Stomach (tissue), 9 donors: ENCODE data around the gene CEMIP. TPM values are rescaled to one million over a fixed set of nuclear protein-coding genes. Genes with fewer than 3 reads are reported as not detected.

ENCODE experiments used
- DNase-seq, 2 donors: peaks; one replicate each; pipeline versions ENCODE4 v3.0.0 to v3.0.0-alpha.2; 2013 to 2019
- H3K27ac ChIP-seq, 5 donors: fragments of 200-600 bp in 4 of 5; sonication (generic) in 4 of 5; one replicate each; pipeline ENCODE4 v1.5.1; 2013 to 2019; ENCODE audit warnings: mild to moderate bottlenecking in 1 of 5, moderate library complexity in 1 of 5
- H3K27me3 ChIP-seq, 3 donors: fragments of 200-600 bp; sonication (generic); one replicate each; pipeline ENCODE4 v1.5.1; 2017 to 2019; ENCODE audit warnings: mixed run types in 1 of 3
- H3K36me3 ChIP-seq, 4 donors: fragments of 200-600 bp; sonication (generic); 1 replicate in 3 of 4; 2 replicates in 1 of 4; pipeline ENCODE4 v1.5.1; 2016 to 2019
- H3K4me1 ChIP-seq, 4 donors: fragments of 200-600 bp; sonication (generic); one replicate each; pipeline ENCODE4 v1.5.1; 2016 to 2019
- H3K4me3 ChIP-seq, 4 donors: fragments of 200-600 bp; sonication (generic) in 3 of 4; one replicate each; pipeline ENCODE4 v1.5.1; 2016 to 2019; ENCODE audit warnings: mild to moderate bottlenecking in 1 of 4
- H3K9me3 ChIP-seq, 4 donors: fragments of 200-600 bp; sonication (generic); one replicate each; pipeline ENCODE4 v1.5.1; 2016 to 2019
- EP300 ChIP-seq: sonication (generic); formaldehyde crosslinking; IDR thresholded peaks from one replicate; pipeline ENCODE4 v1.6.1; 2017; ENCODE audit warnings: antibody characterized with exemption
- POLR2A ChIP-seq, 4 donors: fragments of 450-650 bp; IDR thresholded peaks; one replicate each; pipeline ENCODE4 v1.6.1; 2016; ENCODE audit warnings: antibody characterized with exemption in 4 of 4, control low read depth in 2 of 4, mild to moderate bottlenecking in 1 of 4, moderate library complexity in 1 of 4
- POLR2AphosphoS5 ChIP-seq, 3 donors: sonication (generic); formaldehyde crosslinking; IDR thresholded peaks; one replicate each; pipeline ENCODE4 v1.6.1; 2016; ENCODE audit warnings: antibody characterized with exemption in 3 of 3
- WGBS, 5 donors: extraction: QIAGEN DNeasy Blood & Tissue Kit in 3 of 5; methylation state at CpG; one replicate each; pipeline versions ENCODE4 v1.1.5 to v1.1.7; 2013 to 2018; 5-methylcytosine and 5-hydroxymethylcytosine counted together
- intact Hi-C: fragments of 100-400 bp; cut with DNase I; formaldehyde crosslinking; loops from one replicate; pipeline ENCODE4 v1.15.1; 2023; ENCODE audit warnings: low total_unique reads
- polyA plus RNA-seq, 3 donors: library from polyadenylated mRNA; stranded (reverse); fragments of 200-250 nt; gene quantifications; one replicate each; pipeline ENCODE4 v1.2.3, GENCODE V29; 2013
- total RNA-seq, 5 donors: library from RNA; depleted of rRNA; stranded (reverse); fragments of >200 nt; gene quantifications; one replicate each; pipeline versions ENCODE4 v1.1.0 to v1.2.3, GENCODE V29; 2014 to 2016
- TF ChIP-seq, protein P1 (sequence below), 7 experiments: fragments of 450-650 bp in 4 of 7; fragments of 200-600 bp in 3 of 7; sonication (generic) in 3 of 7; IDR thresholded peaks; one replicate each; pipeline ENCODE4 v1.5.1; 2016 to 2019; ENCODE audit warnings: antibody characterized with exemption in 7 of 7, control low read depth in 2 of 7, mild to moderate bottlenecking in 1 of 7
- donor health status: healthy with polysubstance abuse.
- donor health status: Bipolar disorder and iron deficiency.
- donor health status: healthy.

The CEMIP gene
- total and polyA plus RNA-seq, 8 donors, result 0.53 to 2.6 (median 1.4) TPM; not detected in 4

DNA sequence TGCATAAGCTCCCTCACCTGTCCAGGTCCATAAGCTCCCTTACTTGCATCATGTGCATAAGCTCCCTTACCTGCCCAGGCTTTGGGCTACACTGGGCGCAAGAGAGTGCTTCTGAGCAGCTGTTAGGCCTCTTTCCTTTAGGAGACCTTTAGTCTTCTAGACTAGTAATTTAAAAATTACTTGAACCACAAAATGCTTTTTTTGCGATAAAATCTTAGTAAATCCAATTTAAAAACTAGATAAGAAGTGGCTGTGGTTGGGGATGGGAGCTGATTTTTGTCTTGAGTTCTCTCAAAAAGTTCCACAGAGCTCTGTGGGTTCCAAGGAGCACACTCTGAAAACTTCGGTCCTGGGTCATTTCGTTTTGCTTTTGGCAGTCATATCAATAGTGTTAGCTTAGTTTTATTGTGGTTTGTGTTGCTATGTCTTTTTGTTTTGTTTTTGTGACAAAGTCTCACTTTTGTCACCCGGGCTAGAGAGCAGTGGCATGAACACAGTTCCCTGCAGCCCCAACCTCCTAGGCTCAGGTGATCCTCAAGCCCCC lies 6.7 kb downstream of the CEMIP start:
- Histone ChIP-seq H3K9me3 (no peaks in the 10 kb centered on the region), H3K4me1 (peaks cover 0 to 1% (median 0%) of the 10 kb centered on the region in 4 donors), H3K4me3 (no peak overlapping the region), H3K27me3 (peaks cover 0 to 54% (median 3%) of the 10 kb centered on the region in 3 donors), H3K36me3 (no peaks in the 10 kb centered on the region), H3K27ac (no peak overlapping the region)
- intact Hi-C loops, result loop anchor here (10.0 kb wide), 1 partner anchor 179 kb away; no protein-coding TSS in a partner anchor
- 87 to 92% (median 89%) methylated on average over 5 of the region's 5 CpGs for whole genome bisulfite sequencing, 5 donors
- TF ChIP-seq, protein P1, sequence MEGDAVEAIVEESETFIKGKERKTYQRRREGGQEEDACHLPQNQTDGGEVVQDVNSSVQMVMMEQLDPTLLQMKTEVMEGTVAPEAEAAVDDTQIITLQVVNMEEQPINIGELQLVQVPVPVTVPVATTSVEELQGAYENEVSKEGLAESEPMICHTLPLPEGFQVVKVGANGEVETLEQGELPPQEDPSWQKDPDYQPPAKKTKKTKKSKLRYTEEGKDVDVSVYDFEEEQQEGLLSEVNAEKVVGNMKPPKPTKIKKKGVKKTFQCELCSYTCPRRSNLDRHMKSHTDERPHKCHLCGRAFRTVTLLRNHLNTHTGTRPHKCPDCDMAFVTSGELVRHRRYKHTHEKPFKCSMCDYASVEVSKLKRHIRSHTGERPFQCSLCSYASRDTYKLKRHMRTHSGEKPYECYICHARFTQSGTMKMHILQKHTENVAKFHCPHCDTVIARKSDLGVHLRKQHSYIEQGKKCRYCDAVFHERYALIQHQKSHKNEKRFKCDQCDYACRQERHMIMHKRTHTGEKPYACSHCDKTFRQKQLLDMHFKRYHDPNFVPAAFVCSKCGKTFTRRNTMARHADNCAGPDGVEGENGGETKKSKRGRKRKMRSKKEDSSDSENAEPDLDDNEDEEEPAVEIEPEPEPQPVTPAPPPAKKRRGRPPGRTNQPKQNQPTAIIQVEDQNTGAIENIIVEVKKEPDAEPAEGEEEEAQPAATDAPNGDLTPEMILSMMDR (IDR thresholded peaks at IDR 0.05), result no peak
- TF ChIP-seq POLR2AphosphoS5 (IDR thresholded peaks at IDR 0.05), result no peak
- DNase-seq, result no peak

DNA sequence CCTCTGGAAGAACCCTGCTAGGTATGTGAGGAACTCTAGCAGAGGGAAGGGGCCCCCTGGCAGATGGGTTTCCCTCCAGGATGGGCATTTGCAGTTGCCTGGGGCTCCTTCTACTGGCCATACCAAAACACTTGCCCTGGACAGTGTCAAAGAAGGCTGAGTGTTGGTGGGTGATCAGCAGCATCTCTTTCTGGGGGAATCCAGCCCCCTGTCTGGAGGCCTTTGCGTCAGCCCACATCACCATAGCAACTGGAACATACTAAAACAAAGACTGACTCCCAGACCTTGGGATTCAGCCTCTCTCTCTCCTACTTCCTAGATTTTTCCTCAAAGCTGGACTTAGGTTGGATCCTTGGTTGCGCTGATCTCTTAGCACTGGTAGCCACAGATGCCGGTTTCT lies 8.1 kb downstream of the CEMIP start:
- H3K4me3 ChIP-seq, result no peak overlapping the region
- no peak overlapping the region for H3K27ac ChIP-seq
- TF ChIP-seq EP300 (no peak), POLR2AphosphoS5 (IDR thresholded peaks at IDR 0.05) (no peak), POLR2A (IDR thresholded peaks at IDR 0.05) (no peak)
- TF ChIP-seq, protein P1 (IDR thresholded peaks at IDR 0.05), result no peak
- H3K4me1 ChIP-seq, result no peaks in the 10 kb centered on the region
- H3K27me3 ChIP-seq, result peaks cover 0 to 40% (median 0%) of the 10 kb centered on the region in 3 donors
- no peaks in the 10 kb centered on the region for H3K9me3 ChIP-seq
- no peak for DNase-seq
- H3K36me3 ChIP-seq, result no peaks in the 10 kb centered on the region
- WGBS, 5 donors, result 89 to 95% (median 92%) methylated on average over 2 to 3 of the region's 3 CpGs
- intact Hi-C loops, result loop anchor here (10.0 kb wide), 1 partner anchor 177 kb away; no protein-coding TSS in a partner anchor

DNA sequence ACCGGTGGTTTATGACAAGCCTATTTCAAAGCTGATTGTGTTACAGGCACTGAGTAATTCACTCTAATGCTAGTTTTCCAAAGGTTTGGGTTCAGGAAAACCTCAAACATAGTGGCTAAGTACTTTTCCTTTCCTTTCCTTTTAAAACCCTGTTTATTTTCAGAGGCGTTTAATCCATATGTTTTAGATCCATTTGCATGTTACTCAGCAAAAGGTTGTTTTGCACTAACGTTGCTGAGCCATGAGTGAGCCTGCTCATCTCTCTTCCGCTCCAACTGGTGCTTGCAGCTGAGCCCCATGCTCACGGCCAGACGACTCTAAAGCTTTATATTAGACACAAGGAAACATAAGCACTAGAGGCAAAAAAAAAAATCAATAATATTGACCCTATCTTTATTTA lies 9.4 kb downstream of the CEMIP start:
- no peak for DNase-seq
- no peak overlapping the region for H3K27ac ChIP-seq
- peaks cover 0 to 40% (median 0%) of the 10 kb centered on the region in 3 donors for H3K27me3 ChIP-seq
- H3K4me1 ChIP-seq, result no peaks in the 10 kb centered on the region
- no peak overlapping the region for H3K4me3 ChIP-seq
- TF ChIP-seq EP300 (no peak), POLR2A (IDR thresholded peaks at IDR 0.05) (no peak), POLR2AphosphoS5 (IDR thresholded peaks at IDR 0.05) (no peak)
- TF ChIP-seq, protein P1 (IDR thresholded peaks at IDR 0.05), result no peak
- 68 to 76% (median 74%) methylated on average over 6 of the region's 6 CpGs for WGBS, 5 donors
- H3K36me3 ChIP-seq, result no peaks in the 10 kb centered on the region
- H3K9me3 ChIP-seq, result no peaks in the 10 kb centered on the region
- intact Hi-C loops, result loop anchor here (10.0 kb wide), 1 partner anchor 176 kb away; no protein-coding TSS in a partner anchor

DNA sequence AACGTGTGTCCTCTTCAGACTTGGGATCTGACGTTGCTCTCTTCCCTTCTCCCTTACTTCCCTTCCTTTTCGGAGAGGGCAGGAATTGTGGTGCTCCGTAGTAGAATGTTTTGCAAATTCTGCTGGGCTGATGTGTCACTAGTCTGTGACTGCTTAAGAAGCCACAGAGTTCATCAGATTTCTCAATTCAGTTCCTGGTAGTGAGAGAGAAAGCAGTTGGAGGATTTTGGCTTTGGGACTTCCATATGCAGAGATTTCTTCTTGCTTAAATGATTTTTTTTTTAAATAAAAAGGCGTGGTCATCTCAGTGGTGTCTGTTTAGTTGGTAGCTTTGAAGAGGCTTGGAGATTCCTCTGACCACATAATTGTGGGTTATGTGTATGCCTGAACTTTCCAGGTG lies 10.1 kb downstream of the CEMIP start:
- Histone ChIP-seq H3K36me3 (no peaks in the 10 kb centered on the region), H3K27ac (no peak overlapping the region), H3K4me3 (no peak overlapping the region), H3K9me3 (no peaks in the 10 kb centered on the region), H3K4me1 (no peaks in the 10 kb centered on the region), H3K27me3 (peaks cover 0 to 40% (median 0%) of the 10 kb centered on the region in 3 donors)
- intact Hi-C loops, result loop anchor here (10.0 kb wide), 1 partner anchor 176 kb away; no protein-coding TSS in a partner anchor
- TF ChIP-seq, protein P1 (IDR thresholded peaks at IDR 0.05), result no peak
- no peak for TF ChIP-seq POLR2A (IDR thresholded peaks at IDR 0.05)
- TF ChIP-seq POLR2AphosphoS5 (IDR thresholded peaks at IDR 0.05), result no peak
- no peak for TF ChIP-seq EP300
- WGBS, 5 donors, result 60 to 72% (median 71%) methylated on average over 5 of the region's 5 CpGs
- DNase-seq, result no peak
